Ecto neural progenitor cell (in vitro differentiated cells): ENCODE data around the gene VWA3A.
"Not testable (repeated sequence)": the region's sequence is repeated elsewhere in the genome, so short reads cannot be mapped to it uniquely, and the experiment has no call there.

Experiments
- DNase-seq: peaks from one replicate; pipeline ENCODE4 v3.0.0-alpha.2; 2018; ENCODE audit warnings: low spot score

Gene VWA3A

GRCh38 chr16:22139008-22139407 is 46.7 kb downstream of the VWA3A start:
- no peak for DNase-seq

- DNase-seq, result no peak
These were observed 47.4 kb downstream of the VWA3A start for GRCh38 chr16:22139732-22140131.

- no peak for DNase-seq
These were observed 49.4 kb downstream of the VWA3A start for GRCh38 chr16:22141767-22142166.

- no peak for DNase-seq
These were observed 52.2 kb downstream of the VWA3A start for GRCh38 chr16:22144520-22144919.

GRCh38 chr16:22147853-22148252 is 55.5 kb downstream of the VWA3A start:
- DNase-seq, result no peak

GRCh38 chr16:22151246-22151998 is 59.1 kb downstream of the VWA3A start:
- DNase-seq, result no peak

- no peak for DNase-seq
These were observed 60.0 kb downstream of the VWA3A start for GRCh38 chr16:22152316-22152715.

- not testable (repeated sequence) for DNase-seq
These were observed 60.7 kb downstream of the VWA3A start for GRCh38 chr16:22153078-22153477.

GRCh38 chr16:22161401-22161800 is 69.1 kb downstream of the VWA3A start:
- no peak for DNase-seq

GRCh38 chr16:22161999-22162655 is 69.8 kb downstream of the VWA3A start, which contains the start of gene SDR42E2:
Gene SDR42E2, plus strand, starts transcription at chr16:22162506. Its CDS starts 3,077 bp downstream, at chr16:22165583.
- peak; percentile 60 for DNase-seq

- no peak for DNase-seq
These were observed 70.3 kb downstream of the VWA3A start for GRCh38 chr16:22162656-22163009.

GRCh38 chr16:22163806-22164205 is 71.5 kb downstream of the VWA3A start:
- no peak for DNase-seq

- DNase-seq, result no peak
These were observed 72.1 kb downstream of the VWA3A start for GRCh38 chr16:22164482-22164881.

- no peak for DNase-seq
These were observed 73.4 kb downstream of the VWA3A start for GRCh38 chr16:22165508-22166285.

GRCh38 chr16:22171953-22172352 is 79.6 kb downstream of the VWA3A start:
- DNase-seq, result no peak

GRCh38 chr16:22172642-22173041 is 80.3 kb downstream of the VWA3A start:
- not testable (repeated sequence) for DNase-seq

- no peak for DNase-seq
These were observed 82.3 kb downstream of the VWA3A start for GRCh38 chr16:22174642-22175041.

- no peak for DNase-seq
These were observed 85.9 kb downstream of the VWA3A start for GRCh38 chr16:22177968-22178930.

- DNase-seq, result no peak
These were observed 89.1 kb downstream of the VWA3A start for GRCh38 chr16:22181426-22181825.

- DNase-seq, result no peak
These were observed 89.5 kb downstream of the VWA3A start for GRCh38 chr16:22181843-22182242.

- DNase-seq, result no peak
These were observed 91.0 kb downstream of the VWA3A start for GRCh38 chr16:22183335-22183734.
